BJ (cell line): Measurements from ENCODE around the gene ATP11A. TPM values are rescaled to one million over a fixed set of nuclear protein-coding genes. Genes with fewer than 3 reads are reported as not detected.
"Not testable (repeated sequence)": the region's sequence is repeated elsewhere in the genome, so short reads cannot be mapped to it uniquely, and the experiment has no call there.

Experiments used
- CTCF ChIA-PET: fragments of 350-600 bp; formaldehyde crosslinking; extraction: SDS; loops from one replicate; lab custom pipeline; 2021; ENCODE audit warnings: antibody characterized with exemption, inconsistent platforms; lab: Yijun Ruan, JAX
- POLR2A ChIA-PET: fragments of 300-600 bp; sonication (Branson Sonifier 250); formaldehyde crosslinking; extraction: SDS; loops from one replicate; lab custom pipeline; 2021; ENCODE audit warnings: antibody characterized with exemption; lab: Charles Lee
- DNase-seq: peaks from one replicate; pipeline ENCODE4 v3.0.0-alpha.2; 2011; ENCODE audit warnings: low read depth
- H3K27me3 ChIP-seq: 2 replicates; pipeline ENCODE4 v1.6.0; 2011; ENCODE audit warnings: low read length; ENCODE audit not compliant: control insufficient read depth, insufficient read depth
- H3K36me3 ChIP-seq: 2 replicates; pipeline ENCODE4 v1.5.1; 2011; ENCODE audit warnings: low read length; ENCODE audit not compliant: control insufficient read depth, insufficient read depth
- H3K4me3 ChIP-seq: 2 replicates; pipeline ENCODE4 v1.5.1; 2011; ENCODE audit warnings: low read depth, mild to moderate bottlenecking, control low read depth, low read length
- CTCF ChIP-seq: IDR thresholded peaks from 2 replicates; pipeline ENCODE4 v1.5.1; 2011; ENCODE audit warnings: low read depth, mild to moderate bottlenecking, control low read depth, inconsistent platforms, low read length, moderate library complexity; ENCODE audit not compliant: insufficient read depth
- polyA plus RNA-seq: library from polyadenylated mRNA; depleted of rRNA; stranded (reverse); fragments of >200 nt; gene quantifications from 2 replicates; pipeline ENCODE4 v1.2.3, GENCODE V29; 2011

Gene ATP11A
- polyA plus RNA-seq, 1 experiment: 1.9 TPM

- no peak for DNase-seq
- ChIA-PET POLR2A (no interaction called here), CTCF (no interaction called here)
- H3K27me3 ChIP-seq: no peaks in the 10 kb centered on the region
- no peak for TF ChIP-seq CTCF
- no peaks in the 10 kb centered on the region for H3K36me3 ChIP-seq
- H3K4me3 ChIP-seq: no peak overlapping the region
Observed at GRCh38 chr13:112796190-112796915, 106.5 kb downstream of the ATP11A start.

- ChIA-PET CTCF (no interaction called here), POLR2A (no interaction called here)
- no peaks in the 10 kb centered on the region for H3K27me3 ChIP-seq
- TF ChIP-seq CTCF: no peak
- no peaks in the 10 kb centered on the region for H3K36me3 ChIP-seq
- no peak for DNase-seq
- no peak overlapping the region for H3K4me3 ChIP-seq
Observed at GRCh38 chr13:112799394-112799793, 109.6 kb downstream of the ATP11A start.

GRCh38 chr13:112800057-112800456 is 110.2 kb downstream of the ATP11A start:
- ChIA-PET CTCF (no interaction called here), POLR2A (no interaction called here)
- TF ChIP-seq CTCF: no peak
- H3K27me3 ChIP-seq: no peaks in the 10 kb centered on the region
- no peaks in the 10 kb centered on the region for H3K36me3 ChIP-seq
- no peak for DNase-seq
- H3K4me3 ChIP-seq: no peak overlapping the region

GRCh38 chr13:112800807-112801206 is 111.0 kb downstream of the ATP11A start:
- H3K36me3 ChIP-seq, H3K27me3 ChIP-seq, DNase-seq, H3K4me3 ChIP-seq, POLR2A ChIA-PET, CTCF ChIA-PET: not testable (repeated sequence)

- TF ChIP-seq CTCF: no peak
- Histone ChIP-seq H3K36me3 (no peaks in the 10 kb centered on the region; the same call in 1 of the 2 replicates), H3K4me3 (no peak overlapping the region), H3K27me3 (no peaks in the 10 kb centered on the region)
- ChIA-PET CTCF (no interaction called here), POLR2A (no interaction called here)
- no peak for DNase-seq
Observed at GRCh38 chr13:112802802-112803195, 113.0 kb downstream of the ATP11A start.

GRCh38 chr13:112803422-112803821 is 113.6 kb downstream of the ATP11A start:
- no peak for TF ChIP-seq CTCF
- ChIA-PET CTCF (no interaction called here), POLR2A (no interaction called here)
- DNase-seq: no peak
- H3K27me3 ChIP-seq: no peaks in the 10 kb centered on the region
- no peak overlapping the region for H3K4me3 ChIP-seq
- no peaks in the 10 kb centered on the region; the same call in 1 of the 2 replicates for H3K36me3 ChIP-seq
